HG02970 (cell line): ENCODE data around the gene ADAM30.
"Not testable (repeated sequence)": the region's sequence is repeated elsewhere in the genome, so short reads cannot be mapped to it uniquely, and the experiment has no call there.

Source experiments
- ATAC-seq: cut with Tn5 transposase; IDR thresholded peaks from one replicate; pipeline ENCODE4 v1.9.1; 2021; ENCODE audit warnings: mild to moderate bottlenecking, moderate library complexity, moderate number of reproducible peaks; ENCODE audit not compliant: unreplicated experiment, low FRiP score

ADAM30 gene

GRCh38 chr1:119879510-119880434 lies 16.5 kb downstream of the ADAM30 start:
- no peak for ATAC-seq

- ATAC-seq = no peak
These were observed 18.1 kb downstream of the ADAM30 start for GRCh38 chr1:119878171-119878570.

- ATAC-seq = no peak
These were observed 22.1 kb downstream of the ADAM30 start for GRCh38 chr1:119874186-119874585.

GRCh38 chr1:119873135-119874015 lies 22.9 kb downstream of the ADAM30 start:
- no peak for ATAC-seq

DNA sequence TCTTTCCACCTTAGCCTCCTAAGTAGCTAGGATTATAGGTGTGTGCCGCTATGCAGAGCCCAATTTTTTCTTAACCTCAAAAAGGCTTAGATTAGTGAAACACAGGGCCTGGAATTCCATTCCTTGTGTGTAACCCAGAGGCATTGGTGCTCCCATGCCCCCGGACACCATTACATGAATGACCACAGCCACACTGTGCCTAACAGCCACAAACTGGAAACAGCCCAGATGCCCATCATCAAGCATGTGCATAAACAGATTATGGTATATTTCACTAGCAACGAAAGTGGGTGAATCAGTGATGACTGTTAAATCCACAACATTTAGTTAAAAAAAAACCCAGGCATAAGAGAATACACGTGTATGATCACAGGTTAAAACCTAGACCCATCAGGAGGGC lies 24.4 kb downstream of the ADAM30 start:
- no peak for ATAC-seq

GRCh38 chr1:119870917-119871596 lies 25.3 kb downstream of the ADAM30 start:
- no peak for ATAC-seq

GRCh38 chr1:119869995-119870394 lies 26.3 kb downstream of the ADAM30 start:
- no peak for ATAC-seq

DNA sequence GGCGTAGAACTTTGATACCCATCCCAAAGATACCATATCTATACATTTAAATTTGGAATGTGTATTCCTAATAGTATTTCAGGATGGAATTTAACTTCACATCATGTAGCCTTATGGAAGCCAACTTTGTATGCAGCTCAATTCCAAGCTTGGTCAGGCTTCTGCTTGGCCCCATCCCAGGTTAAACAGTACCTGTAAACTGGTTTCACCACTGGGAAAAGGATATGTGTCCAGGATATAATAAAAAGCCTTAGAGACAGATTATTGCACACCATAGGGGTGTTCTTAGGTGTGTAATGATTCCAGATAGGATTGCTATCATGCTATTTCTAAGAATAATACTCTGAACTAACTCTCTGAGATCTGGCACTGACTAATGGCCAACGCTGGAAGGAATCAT lies 28.1 kb downstream of the ADAM30 start:
- no peak for ATAC-seq

GRCh38 chr1:119866451-119866850 lies 29.9 kb downstream of the ADAM30 start:
- no peak for ATAC-seq

GRCh38 chr1:119865627-119866026 lies 30.7 kb downstream of the ADAM30 start:
- ATAC-seq = no peak

DNA sequence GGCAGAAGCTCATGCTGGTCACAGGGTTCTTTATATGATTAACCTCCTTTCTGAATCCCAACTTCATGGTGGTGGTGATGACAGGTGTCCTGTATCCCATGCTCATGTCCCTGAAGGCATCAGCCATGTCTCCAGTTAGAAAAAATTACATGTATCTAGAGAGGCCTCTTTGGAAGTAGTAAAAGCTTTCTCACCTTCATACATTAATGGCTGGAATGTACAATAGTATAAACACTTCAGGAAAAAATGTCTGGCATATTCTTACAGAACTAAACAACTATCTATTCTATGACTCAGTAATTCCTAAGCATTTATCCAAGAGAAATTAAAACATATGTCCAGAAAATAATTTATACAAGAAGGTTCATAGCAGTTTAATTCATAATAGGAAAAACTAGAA lies 34.0 kb downstream of the ADAM30 start:
- ATAC-seq = no peak

GRCh38 chr1:119861547-119861946 lies 34.8 kb downstream of the ADAM30 start:
- ATAC-seq = no peak

DNA sequence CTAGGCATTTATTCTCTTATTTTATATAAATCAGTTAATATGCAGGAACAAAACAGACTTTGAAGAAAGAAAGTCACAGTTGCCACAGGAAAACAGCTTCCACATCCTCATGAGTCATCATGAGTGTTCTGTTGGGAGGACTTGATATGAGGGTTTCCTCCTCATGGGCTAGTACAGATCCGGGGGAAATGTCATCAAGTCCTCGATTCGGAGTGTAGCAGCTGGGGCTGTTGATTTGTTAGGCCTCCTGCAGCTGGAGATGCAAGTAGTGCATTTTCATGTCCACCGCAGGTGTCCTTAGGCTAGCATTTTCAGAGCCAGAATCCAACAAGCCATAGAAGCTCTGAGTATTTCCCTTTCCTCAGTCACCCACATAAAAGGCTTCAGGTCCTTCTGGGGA lies 36.7 kb downstream of the ADAM30 start:
- ATAC-seq = no peak

- not testable (repeated sequence) for ATAC-seq
These were observed 37.6 kb downstream of the ADAM30 start for GRCh38 chr1:119858556-119859214.

GRCh38 chr1:119858126-119858525 lies 38.2 kb downstream of the ADAM30 start:
- ATAC-seq = no peak

- no peak for ATAC-seq
These were observed 43.2 kb downstream of the ADAM30 start for GRCh38 chr1:119853155-119853554.

GRCh38 chr1:119844206-119844605 lies 52.1 kb downstream of the ADAM30 start:
- not testable (repeated sequence) for ATAC-seq
